Breast epithelium (tissue), 4 donors: ENCODE data around the gene MAP3K12. TPM values are rescaled to one million over a fixed set of nuclear protein-coding genes. Genes with fewer than 3 reads are reported as not detected.

Source experiments
- DNase-seq, 2 donors: peaks; one replicate each; pipeline ENCODE4 v3.0.0-alpha.2; 2019; ENCODE audit warnings: low spot score in 2 of 2
- H3K27ac ChIP-seq, 2 donors: fragments of 200-600 bp; sonication (generic) in 1 of 2; one replicate each; pipeline ENCODE4 v1.5.1; 2016 to 2019; ENCODE audit warnings: mild to moderate bottlenecking in 1 of 2
- H3K27me3 ChIP-seq, 2 donors: fragments of 200-600 bp; sonication (generic) in 1 of 2; one replicate each; pipeline versions ENCODE4 v1.5.1 to v1.6.0; 2017 to 2019; ENCODE audit warnings: control low read depth in 1 of 2, mild to moderate bottlenecking in 1 of 2
- H3K36me3 ChIP-seq: fragments of 200-600 bp; one replicate; pipeline ENCODE4 v1.5.1; 2019
- H3K4me1 ChIP-seq, 2 donors: fragments of 200-600 bp; sonication (generic); one replicate each; pipeline ENCODE4 v1.5.1; 2016 to 2019; ENCODE audit warnings: control low read depth in 1 of 2
- H3K4me3 ChIP-seq, 3 donors: fragments of 200-600 bp; sonication (generic); 1 replicate in 2 of 3; 2 replicates in 1 of 3; pipeline ENCODE4 v1.5.1; 2016 to 2019; ENCODE audit warnings: mild to moderate bottlenecking in 3 of 3, moderate library complexity in 2 of 3
- H3K9me3 ChIP-seq, 2 donors: fragments of 200-600 bp; sonication (generic) in 1 of 2; one replicate each; pipeline ENCODE4 v1.5.1; 2016 to 2019; ENCODE audit warnings: control low read depth in 1 of 2
- POLR2A ChIP-seq: fragments of 450-650 bp; IDR thresholded peaks from one replicate; pipeline ENCODE4 v1.6.1; 2016; ENCODE audit warnings: antibody characterized with exemption, mild to moderate bottlenecking, moderate library complexity
- POLR2AphosphoS5 ChIP-seq, 3 donors: sonication (generic); formaldehyde crosslinking; IDR thresholded peaks; one replicate each; pipeline ENCODE4 v1.6.1; 2017; ENCODE audit warnings: antibody characterized with exemption in 3 of 3
- intact Hi-C: fragments of 100-400 bp; cut with DNase I; formaldehyde crosslinking; loops from one replicate; pipeline ENCODE4 v1.15.1; 2023; ENCODE audit warnings: low total_unique reads
- total RNA-seq, 3 donors: library from RNA; depleted of rRNA; stranded (reverse); fragments of >200 nt; gene quantifications; one replicate each; pipeline ENCODE4 v1.1.0, GENCODE V29; 2016
- TF ChIP-seq, protein P1 (sequence below), 3 donors: fragments of 450-650 bp; IDR thresholded peaks; one replicate each; pipeline ENCODE4 v1.5.1; 2016 to 2017; ENCODE audit warnings: antibody characterized with exemption in 3 of 3, mild to moderate bottlenecking in 3 of 3, moderate library complexity in 3 of 3

Gene MAP3K12
- total RNA-seq, 3 donors from 2014 or later: 16.4 to 28.8 (median 24.6) TPM

DNA sequence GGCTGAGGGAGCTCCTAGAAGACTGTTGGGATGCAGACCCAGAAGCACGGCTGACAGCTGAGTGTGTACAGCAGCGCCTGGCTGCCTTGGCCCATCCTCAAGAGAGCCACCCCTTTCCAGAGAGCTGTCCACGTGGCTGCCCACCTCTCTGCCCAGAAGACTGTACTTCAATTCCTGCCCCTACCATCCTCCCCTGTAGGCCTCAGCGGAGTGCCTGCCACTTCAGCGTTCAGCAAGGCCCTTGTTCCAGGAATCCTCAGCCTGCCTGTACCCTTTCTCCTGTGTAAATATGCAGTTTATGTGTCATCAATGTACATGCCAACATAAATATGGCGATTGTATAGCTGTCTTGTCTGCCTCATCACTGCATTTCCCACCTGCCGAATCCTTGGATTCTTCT, 68.1 kb downstream of the MAP3K12 start:
- no peak for DNase-seq
- no peak overlapping the region for H3K4me3 ChIP-seq
- H3K9me3 ChIP-seq: no peaks in the 10 kb centered on the region
- no peak overlapping the region for H3K27ac ChIP-seq
- no peaks in the 10 kb centered on the region for H3K36me3 ChIP-seq
- no peaks in the 10 kb centered on the region for H3K4me1 ChIP-seq
- TF ChIP-seq POLR2A (no peak), POLR2AphosphoS5 (IDR thresholded peaks at IDR 0.05) (no peak)
- TF ChIP-seq, protein P1, sequence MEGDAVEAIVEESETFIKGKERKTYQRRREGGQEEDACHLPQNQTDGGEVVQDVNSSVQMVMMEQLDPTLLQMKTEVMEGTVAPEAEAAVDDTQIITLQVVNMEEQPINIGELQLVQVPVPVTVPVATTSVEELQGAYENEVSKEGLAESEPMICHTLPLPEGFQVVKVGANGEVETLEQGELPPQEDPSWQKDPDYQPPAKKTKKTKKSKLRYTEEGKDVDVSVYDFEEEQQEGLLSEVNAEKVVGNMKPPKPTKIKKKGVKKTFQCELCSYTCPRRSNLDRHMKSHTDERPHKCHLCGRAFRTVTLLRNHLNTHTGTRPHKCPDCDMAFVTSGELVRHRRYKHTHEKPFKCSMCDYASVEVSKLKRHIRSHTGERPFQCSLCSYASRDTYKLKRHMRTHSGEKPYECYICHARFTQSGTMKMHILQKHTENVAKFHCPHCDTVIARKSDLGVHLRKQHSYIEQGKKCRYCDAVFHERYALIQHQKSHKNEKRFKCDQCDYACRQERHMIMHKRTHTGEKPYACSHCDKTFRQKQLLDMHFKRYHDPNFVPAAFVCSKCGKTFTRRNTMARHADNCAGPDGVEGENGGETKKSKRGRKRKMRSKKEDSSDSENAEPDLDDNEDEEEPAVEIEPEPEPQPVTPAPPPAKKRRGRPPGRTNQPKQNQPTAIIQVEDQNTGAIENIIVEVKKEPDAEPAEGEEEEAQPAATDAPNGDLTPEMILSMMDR (IDR thresholded peaks at IDR 0.05): no peak
- H3K27me3 ChIP-seq: no peaks in the 10 kb centered on the region
- intact Hi-C loops: loop anchor here (5.0 kb wide), 1 partner anchor 884 kb away; no protein-coding TSS in a partner anchor

DNA sequence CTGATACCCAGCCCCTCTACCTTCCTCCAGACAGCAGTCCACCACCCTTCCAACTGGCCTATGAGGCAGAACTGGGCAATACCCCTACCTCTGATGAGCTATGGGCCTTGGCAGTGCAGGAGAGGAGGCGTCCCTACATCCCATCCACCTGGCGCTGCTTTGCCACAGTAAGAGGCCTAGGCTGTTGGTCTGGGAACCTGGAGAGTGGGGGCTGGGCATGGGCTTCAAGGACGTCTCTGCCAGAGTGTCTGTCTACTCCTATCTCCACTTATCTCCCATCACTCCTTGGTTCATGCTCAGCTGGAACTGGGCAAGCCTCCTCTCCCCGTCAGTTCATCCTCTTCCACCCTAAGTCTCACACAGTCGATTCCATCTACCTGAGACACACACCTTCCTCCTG, 69.1 kb downstream of the MAP3K12 start:
- DNase-seq: no peak
- H3K27me3 ChIP-seq: no peaks in the 10 kb centered on the region
- TF ChIP-seq POLR2A (no peak), POLR2AphosphoS5 (IDR thresholded peaks at IDR 0.05) (no peak)
- TF ChIP-seq, protein P1 (IDR thresholded peaks at IDR 0.05): no peak
- no peaks in the 10 kb centered on the region for H3K9me3 ChIP-seq
- no peaks in the 10 kb centered on the region for H3K4me1 ChIP-seq
- H3K36me3 ChIP-seq: no peaks in the 10 kb centered on the region
- intact Hi-C loops: loop anchor here (5.0 kb wide), 1 partner anchor 883 kb away; no protein-coding TSS in a partner anchor
- no peak overlapping the region for H3K27ac ChIP-seq
- no peak overlapping the region for H3K4me3 ChIP-seq

Other genes starting within 250 kb of the MAP3K12 start
- 1 to 10 TPM in 2 of 3 donors, under 1 TPM in 1; 0.33 to 1.3 (median 1.2) TPM for gene ESPL1, start 231.2 kb downstream of the MAP3K12 start, total RNA-seq
- 1,000 to 10,000 TPM in 1 of 3 donors, 100 to 1,000 TPM in 2; 764 to 1,048 (median 840) TPM for gene PFDN5, start 203.9 kb downstream of the MAP3K12 start, total RNA-seq
- gene MYG1, start 199.8 kb downstream of the MAP3K12 start, total RNA-seq: 10 to 100 TPM; 35.7 to 63.8 (median 39.1) TPM
- 10 to 100 TPM; 46.2 to 63.7 (median 51.0) TPM for gene AAAS, start 177.8 kb downstream of the MAP3K12 start, total RNA-seq
- not detected for gene SP7, start 163.1 kb downstream of the MAP3K12 start, total RNA-seq
- gene SP1, start 119.3 kb downstream of the MAP3K12 start, total RNA-seq: 100 to 1,000 TPM in 1 of 3 donors, 10 to 100 TPM in 2; 84.6 to 111 (median 91.4) TPM
- under 1 TPM in 1 of 3 donors, not detected in 2; 0.15 TPM for gene AMHR2, start 75.6 kb downstream of the MAP3K12 start, total RNA-seq
- 10 to 100 TPM; 57.1 to 65.1 (median 61.0) TPM for gene PRR13, start 57.7 kb downstream of the MAP3K12 start, total RNA-seq
- gene PCBP2, start 47.4 kb downstream of the MAP3K12 start, total RNA-seq: 100 to 1,000 TPM; 512 to 722 (median 529) TPM
- gene TARBP2, start 1.8 kb upstream of the MAP3K12 start, total RNA-seq: 10 to 100 TPM; 24.8 to 45.1 (median 37.0) TPM
- gene NPFF, start 8.0 kb upstream of the MAP3K12 start, total RNA-seq: under 1 TPM in 1 of 3 donors, not detected in 2; 0.98 TPM
- gene ATF7, start 126.9 kb upstream of the MAP3K12 start, total RNA-seq: 10 to 100 TPM; 31.4 to 34.1 (median 33.4) TPM
- gene ATP5MC2, start 176.6 kb upstream of the MAP3K12 start, total RNA-seq: 100 to 1,000 TPM; 286 to 394 (median 306) TPM
- gene CALCOCO1, start 228.0 kb upstream of the MAP3K12 start, total RNA-seq: 100 to 1,000 TPM; 218 to 301 (median 295) TPM